Activated naive CD8-positive, alpha-beta T cell treated with anti-CD3 and anti-CD28 coated beads, Interleukin-2, amount 10 ng/mL, durations not matched to agents 7 days and 5 days (primary cell): ENCODE measurements around the gene RBM27. TPM values are rescaled to one million over a fixed set of nuclear protein-coding genes. Genes with fewer than 3 reads are reported as not detected.
"Not testable (repeated sequence)": the region's sequence is repeated elsewhere in the genome, so short reads cannot be mapped to it uniquely, and the experiment has no call there.

Experiments
- ATAC-seq: fragments of 150-1000 bp; cut with Tn5 transposase; one replicate; pipeline ENCODE4 v1.10.0; 2021; ENCODE audit warnings: low read depth, moderate library complexity
- POLR2A ChIA-PET: fragments of 350-600 bp; sonication (Branson Sonifier 250); formaldehyde crosslinking; loops from one replicate; lab custom pipeline; 2021; ENCODE audit warnings: antibody characterized with exemption; lab: Charles Lee
- DNase-seq: peaks from one replicate; pipeline ENCODE4 v3.0.0; 2021
- H3K27ac Mint-ChIP-seq: one replicate; pipeline ENCODE4 v1.8.0; 2022; ENCODE audit warnings: mild to moderate bottlenecking, mixed read lengths
- H3K27me3 Mint-ChIP-seq: one replicate; pipeline ENCODE4 v1.8.0; 2022; ENCODE audit warnings: mild to moderate bottlenecking, moderate library complexity, mixed read lengths
- H3K36me3 Mint-ChIP-seq: one replicate; pipeline ENCODE4 v1.8.0; 2021; ENCODE audit warnings: mild to moderate bottlenecking, mixed read lengths
- H3K4me1 Mint-ChIP-seq: one replicate; pipeline ENCODE4 v1.8.0; 2021; ENCODE audit warnings: mixed read lengths
- H3K4me3 Mint-ChIP-seq: one replicate; pipeline ENCODE4 v1.8.0; 2022; ENCODE audit warnings: mild to moderate bottlenecking, moderate library complexity, mixed read lengths
- H3K9me3 Mint-ChIP-seq: one replicate; pipeline ENCODE4 v1.8.0; 2021; ENCODE audit warnings: mixed read lengths
- total RNA-seq, 2 experiments: library from RNA; stranded (reverse); gene quantifications; one replicate each; pipeline ENCODE4 v1.2.3, GENCODE V29; 2021

Gene RBM27
- total RNA-seq, 2 experiments from 2014 or later = 19.3 to 21.5 TPM

DNA sequence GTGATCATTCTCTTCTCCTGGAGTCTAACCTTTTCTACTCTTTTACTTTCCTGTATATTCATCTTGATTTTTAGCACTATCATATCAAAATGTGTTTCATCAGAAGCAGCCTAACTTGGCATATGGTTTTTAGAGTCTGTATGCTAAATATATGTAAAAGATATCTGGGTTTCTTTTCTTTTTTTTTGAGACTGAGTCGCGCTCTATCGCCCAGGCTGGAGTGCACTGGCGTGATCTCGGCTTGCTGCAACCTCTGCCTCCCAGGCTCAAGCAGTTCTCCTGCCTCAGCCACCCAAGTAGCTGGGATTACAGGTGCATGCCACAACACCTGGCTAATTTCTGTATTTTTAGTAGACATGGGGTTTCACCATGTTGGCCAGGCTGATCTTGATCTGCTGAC lies 11.5 kb downstream of the RBM27 start:
- ATAC-seq, POLR2A ChIA-PET, H3K9me3 Mint-ChIP-seq, DNase-seq, H3K27ac Mint-ChIP-seq, H3K4me3 Mint-ChIP-seq, H3K27me3 Mint-ChIP-seq: not testable (repeated sequence)
- Mint-ChIP-seq H3K36me3 (peaks cover 13% of the 10 kb centered on the region), H3K4me1 (peaks cover 12% of the 10 kb centered on the region)

DNA sequence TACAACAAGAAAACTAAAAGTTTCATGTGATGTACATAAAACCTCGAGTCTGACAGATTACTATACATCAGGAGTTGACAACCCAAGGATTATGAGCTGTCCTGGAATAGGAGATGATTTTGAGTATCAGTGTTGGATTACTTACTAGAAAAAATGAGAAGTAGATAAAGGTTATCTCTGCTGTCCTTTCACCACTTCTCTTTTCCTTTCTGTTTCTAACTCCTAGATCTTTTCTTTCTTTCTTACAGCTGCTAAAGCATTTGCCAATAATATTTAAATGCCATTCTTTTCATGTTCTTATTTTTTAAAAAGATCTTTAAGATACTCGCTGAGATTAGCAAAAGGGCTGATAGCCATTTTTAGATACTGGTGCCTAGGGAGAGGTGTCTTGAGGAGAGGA lies 14.8 kb downstream of the RBM27 start:
- Mint-ChIP-seq H3K9me3 (no peaks in the 10 kb centered on the region), H3K36me3 (peaks cover 11% of the 10 kb centered on the region), H3K4me3 (no peak overlapping the region), H3K27ac (no peak overlapping the region), H3K27me3 (no peaks in the 10 kb centered on the region), H3K4me1 (peaks cover 11% of the 10 kb centered on the region)
- ATAC-seq (no peak), DNase-seq (no peak)
- POLR2A ChIA-PET = no interaction called here

DNA sequence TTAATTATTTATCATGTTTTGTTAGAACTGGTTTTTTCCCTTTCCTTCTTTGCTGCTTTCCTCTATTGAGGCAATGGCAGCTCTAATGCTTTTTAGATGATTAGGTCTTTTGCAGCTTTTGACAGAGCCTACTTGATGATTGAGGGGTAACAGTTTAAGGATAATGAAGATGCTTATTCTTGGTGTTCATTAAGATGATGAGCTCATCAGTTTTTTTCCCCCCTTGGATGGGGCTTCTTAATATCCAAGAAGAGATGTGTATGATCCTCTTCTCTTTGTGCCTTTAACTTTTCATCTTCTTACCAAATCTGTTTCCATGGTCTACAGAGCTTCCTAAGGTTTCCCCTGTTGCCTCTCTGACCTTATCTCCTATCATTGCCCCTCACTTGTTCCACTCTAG lies 15.8 kb downstream of the RBM27 start:
- POLR2A ChIA-PET = no interaction called here
- Mint-ChIP-seq H3K27ac (no peak overlapping the region), H3K4me3 (no peak overlapping the region), H3K36me3 (peaks cover 11% of the 10 kb centered on the region), H3K9me3 (no peaks in the 10 kb centered on the region), H3K27me3 (no peaks in the 10 kb centered on the region), H3K4me1 (peaks cover 7% of the 10 kb centered on the region)
- no peak for ATAC-seq
- no peak for DNase-seq

DNA sequence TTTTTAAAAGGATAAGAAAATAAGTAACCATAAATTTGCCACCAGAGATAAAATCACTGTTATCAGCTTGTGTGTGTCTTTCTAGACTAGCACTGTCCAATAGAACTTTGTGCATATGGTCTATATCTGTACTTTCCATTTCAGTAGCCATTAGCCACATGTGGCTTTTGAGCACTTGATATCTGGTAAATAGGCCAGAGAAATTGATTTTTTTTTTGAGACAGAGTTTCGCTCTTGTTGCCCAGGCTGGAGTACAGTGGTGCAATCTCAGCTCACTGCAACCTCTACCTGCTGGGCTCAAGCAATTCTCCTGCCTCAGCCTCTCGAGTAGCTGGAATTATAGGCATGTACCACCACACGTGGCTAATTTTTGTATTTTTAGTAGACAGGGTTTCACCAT lies 17.8 kb downstream of the RBM27 start:
- no peak for DNase-seq
- Mint-ChIP-seq H3K36me3 (peaks cover 14% of the 10 kb centered on the region), H3K27ac (no peak overlapping the region), H3K4me1 (peaks cover 9% of the 10 kb centered on the region), H3K9me3 (no peaks in the 10 kb centered on the region), H3K27me3 (no peaks in the 10 kb centered on the region), H3K4me3 (no peak overlapping the region)
- POLR2A ChIA-PET = no interaction called here
- ATAC-seq = no peak

DNA sequence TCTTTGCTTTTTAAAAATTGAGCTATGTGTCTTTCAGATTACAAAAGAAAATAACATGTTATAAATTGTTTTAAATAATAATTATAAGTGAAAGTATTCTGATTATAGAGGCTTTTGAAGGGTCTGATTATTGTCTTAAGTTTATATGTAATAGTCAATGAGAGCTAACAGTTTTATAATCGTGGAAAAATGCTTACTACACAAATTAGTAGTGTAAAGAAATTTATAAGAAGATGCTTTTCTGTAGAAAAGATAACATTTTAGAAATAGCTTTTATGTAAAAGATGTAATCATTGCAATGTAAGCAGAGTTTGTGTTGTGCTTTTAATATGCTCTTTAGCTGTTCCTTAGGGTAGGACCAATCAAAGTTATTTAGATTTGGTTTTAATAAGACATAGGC lies 18.6 kb downstream of the RBM27 start:
- ATAC-seq (no peak), DNase-seq (no peak)
- POLR2A ChIA-PET = no interaction called here
- H3K4me1 Mint-ChIP-seq = peaks cover 9% of the 10 kb centered on the region
- no peak overlapping the region for H3K4me3 Mint-ChIP-seq
- no peaks in the 10 kb centered on the region for H3K27me3 Mint-ChIP-seq
- peaks cover 16% of the 10 kb centered on the region for H3K36me3 Mint-ChIP-seq
- no peaks in the 10 kb centered on the region for H3K9me3 Mint-ChIP-seq
- no peak overlapping the region for H3K27ac Mint-ChIP-seq

DNA sequence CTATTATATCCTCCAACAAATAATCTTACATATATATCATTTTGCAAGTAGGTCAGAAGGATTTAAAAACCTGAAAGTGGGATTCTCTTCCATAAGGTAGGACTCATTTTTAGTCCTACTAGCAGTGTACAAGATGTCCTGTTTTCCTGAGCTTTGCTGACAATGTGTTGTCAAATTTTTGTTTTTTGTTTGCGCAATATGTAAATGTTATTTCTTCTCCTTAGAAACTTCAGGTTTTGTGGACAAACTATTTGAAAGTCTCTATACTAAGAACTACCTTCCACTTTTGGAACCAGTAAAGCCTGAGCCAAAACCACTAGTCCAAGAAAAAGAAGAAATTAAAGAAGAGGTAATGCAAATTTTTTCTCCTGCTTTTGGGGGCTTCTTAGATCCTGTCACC lies 19.8 kb downstream of the RBM27 start:
- Mint-ChIP-seq H3K4me3 (no peak overlapping the region), H3K4me1 (peaks cover 5% of the 10 kb centered on the region), H3K9me3 (no peaks in the 10 kb centered on the region), H3K27ac (no peak overlapping the region), H3K27me3 (no peaks in the 10 kb centered on the region), H3K36me3 (peaks cover 18% of the 10 kb centered on the region)
- no peak for DNase-seq
- POLR2A ChIA-PET = no interaction called here
- ATAC-seq = no peak

DNA sequence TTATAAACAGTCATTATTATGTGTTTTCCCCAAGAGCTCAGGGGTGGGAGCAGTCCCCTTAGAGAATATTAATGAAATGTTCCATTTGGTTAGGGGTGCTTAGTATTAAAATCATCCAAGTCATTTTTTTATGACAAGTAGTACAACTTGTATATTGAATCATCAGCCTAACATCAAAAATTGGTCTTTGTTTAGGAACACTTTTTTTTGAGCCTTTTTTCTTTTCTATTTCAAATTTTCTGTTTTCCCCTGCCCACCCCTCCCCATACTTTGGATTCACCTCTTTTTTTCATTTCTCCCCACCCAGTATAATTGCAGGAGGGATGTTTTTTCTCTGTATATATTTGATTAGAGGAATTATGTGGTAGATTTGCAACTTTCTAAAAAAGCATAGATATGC lies 25.8 kb downstream of the RBM27 start:
- Mint-ChIP-seq H3K4me3 (no peak overlapping the region), H3K9me3 (no peaks in the 10 kb centered on the region)
- no peak for DNase-seq

DNA sequence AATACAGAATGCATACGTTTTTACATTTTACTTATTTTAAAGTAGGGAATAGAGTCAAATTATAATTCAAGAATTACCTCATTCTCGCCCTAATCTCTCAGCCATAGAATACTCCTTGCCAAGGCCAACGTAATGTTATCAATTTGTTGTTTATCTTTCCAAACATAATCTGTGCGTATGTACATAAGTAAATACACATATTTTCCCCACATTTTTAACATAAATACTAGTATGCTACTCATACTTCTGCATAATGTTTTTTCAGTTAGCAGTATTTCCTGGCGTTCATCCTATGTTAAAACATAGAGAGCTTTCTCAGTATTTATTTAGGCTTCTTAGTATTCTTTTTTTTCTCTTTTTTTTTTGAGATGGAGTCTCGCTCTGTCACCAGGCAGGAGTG lies 28.8 kb downstream of the RBM27 start:
- DNase-seq = no peak
- Mint-ChIP-seq H3K27me3 (no peaks in the 10 kb centered on the region), H3K27ac (no peak overlapping the region), H3K9me3 (no peaks in the 10 kb centered on the region), H3K4me1 (peaks cover 3% of the 10 kb centered on the region), H3K4me3 (no peak overlapping the region), H3K36me3 (peaks cover 24% of the 10 kb centered on the region)
- POLR2A ChIA-PET = no interaction called here
- no peak for ATAC-seq

More for the DNA sequence above, 25.8 kb downstream of the RBM27 start:
- no peak for ATAC-seq
- Mint-ChIP-seq H3K27me3 (no peaks in the 10 kb centered on the region), H3K36me3 (peaks cover 22% of the 10 kb centered on the region), H3K27ac (no peak overlapping the region), H3K4me1 (peaks cover 2% of the 10 kb centered on the region)
- POLR2A ChIA-PET = no interaction called here

DNA sequence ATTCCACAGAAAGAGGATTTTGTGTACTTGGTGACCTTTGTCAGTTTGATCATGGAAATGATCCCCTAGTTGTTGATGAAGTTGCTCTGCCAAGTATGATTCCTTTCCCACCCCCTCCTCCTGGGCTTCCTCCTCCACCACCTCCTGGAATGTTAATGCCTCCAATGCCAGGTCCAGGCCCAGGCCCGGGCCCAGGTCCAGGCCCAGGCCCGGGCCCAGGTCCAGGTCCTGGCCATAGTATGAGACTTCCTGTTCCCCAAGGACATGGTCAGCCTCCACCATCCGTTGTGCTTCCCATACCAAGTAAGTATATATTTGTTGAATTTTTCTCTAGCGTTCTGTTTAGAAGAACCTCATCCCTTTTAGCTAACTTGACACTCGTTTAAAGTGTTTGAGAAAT lies 30.0 kb downstream of the RBM27 start:
- ATAC-seq (no peak), DNase-seq (no peak)
- H3K9me3 Mint-ChIP-seq = no peaks in the 10 kb centered on the region
- H3K4me3 Mint-ChIP-seq = no peak overlapping the region
- no peak overlapping the region for H3K27ac Mint-ChIP-seq
- peaks cover 4% of the 10 kb centered on the region for H3K4me1 Mint-ChIP-seq
- no peaks in the 10 kb centered on the region for H3K27me3 Mint-ChIP-seq
- POLR2A ChIA-PET = no interaction called here
- H3K36me3 Mint-ChIP-seq = peaks cover 27% of the 10 kb centered on the region

DNA sequence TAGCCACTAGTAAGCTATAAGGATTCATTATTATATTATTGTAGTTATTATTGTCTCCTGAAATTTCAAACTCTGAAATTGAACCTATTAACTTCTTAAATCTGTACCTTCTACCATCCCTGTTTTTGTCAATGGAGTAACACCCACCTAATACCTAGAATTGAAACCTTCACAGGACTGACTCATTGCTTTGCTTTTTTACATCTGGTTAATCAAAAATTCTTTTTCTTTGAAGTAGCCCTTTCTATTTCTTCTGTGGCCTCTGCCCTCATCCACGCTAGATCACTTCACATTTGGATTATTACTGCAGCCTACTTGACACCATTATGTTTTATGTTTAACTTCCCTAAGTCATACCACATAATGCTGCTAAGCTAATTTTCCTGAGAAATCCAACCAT lies 35.6 kb downstream of the RBM27 start:
- H3K4me3 Mint-ChIP-seq = no peak overlapping the region
- H3K27me3 Mint-ChIP-seq = no peaks in the 10 kb centered on the region
- POLR2A ChIA-PET = no interaction called here
- no peak overlapping the region for H3K27ac Mint-ChIP-seq
- ATAC-seq (no peak), DNase-seq (no peak)
- H3K4me1 Mint-ChIP-seq = peaks cover 10% of the 10 kb centered on the region
- peaks cover 23% of the 10 kb centered on the region for H3K36me3 Mint-ChIP-seq
- H3K9me3 Mint-ChIP-seq = peaks cover 1% of the 10 kb centered on the region

DNA sequence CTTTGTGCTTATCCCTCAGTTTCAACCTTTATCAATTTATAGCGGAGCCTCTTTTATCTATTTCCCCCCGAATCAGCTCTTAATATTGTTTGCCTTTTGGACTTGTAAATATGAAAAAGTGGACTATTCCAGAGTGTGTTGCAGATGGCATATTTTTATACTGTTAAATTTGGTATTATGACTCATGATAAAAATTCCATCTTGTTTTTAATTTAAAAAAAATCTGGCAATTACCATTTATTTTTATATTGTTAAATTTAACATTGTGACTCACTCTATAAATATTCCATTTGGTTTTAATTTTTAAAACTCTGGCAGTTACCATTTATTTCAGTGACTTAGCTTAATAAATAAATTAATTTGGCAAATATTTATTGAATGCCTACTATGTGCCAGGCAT lies 37.5 kb downstream of the RBM27 start:
- H3K36me3 Mint-ChIP-seq = peaks cover 26% of the 10 kb centered on the region
- ATAC-seq = no peak
- POLR2A ChIA-PET = no interaction called here
- H3K4me1 Mint-ChIP-seq = peaks cover 10% of the 10 kb centered on the region
- H3K27me3 Mint-ChIP-seq = no peaks in the 10 kb centered on the region
- H3K9me3 Mint-ChIP-seq = peaks cover 1% of the 10 kb centered on the region
- H3K27ac Mint-ChIP-seq = no peak overlapping the region
- DNase-seq = no peak
- H3K4me3 Mint-ChIP-seq = no peak overlapping the region

DNA sequence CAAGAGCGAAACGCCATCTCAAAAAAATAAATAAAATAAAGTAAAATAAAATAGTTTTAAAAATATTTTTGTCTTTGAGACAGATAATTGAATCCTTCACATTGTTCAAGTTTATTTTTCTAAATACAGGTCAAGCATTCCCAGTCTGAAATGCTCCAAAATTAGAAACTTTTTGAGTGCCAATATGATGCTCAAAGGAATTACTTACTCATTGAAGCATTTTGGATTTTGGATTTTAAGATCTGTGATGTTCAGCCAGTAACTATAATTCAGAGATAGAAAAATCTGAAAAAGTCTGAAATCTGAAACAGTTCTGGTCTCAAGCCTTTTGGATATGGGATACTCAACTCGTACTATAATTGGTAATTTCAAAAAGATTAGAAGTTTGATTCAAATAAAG lies 39.8 kb downstream of the RBM27 start:
- ATAC-seq (no peak), DNase-seq (no peak)
- Mint-ChIP-seq H3K4me3 (no peak overlapping the region), H3K27ac (no peak overlapping the region), H3K27me3 (no peaks in the 10 kb centered on the region), H3K9me3 (peaks cover 1% of the 10 kb centered on the region), H3K4me1 (peaks cover 8% of the 10 kb centered on the region), H3K36me3 (peaks cover 14% of the 10 kb centered on the region)
- POLR2A ChIA-PET = no interaction called here

DNA sequence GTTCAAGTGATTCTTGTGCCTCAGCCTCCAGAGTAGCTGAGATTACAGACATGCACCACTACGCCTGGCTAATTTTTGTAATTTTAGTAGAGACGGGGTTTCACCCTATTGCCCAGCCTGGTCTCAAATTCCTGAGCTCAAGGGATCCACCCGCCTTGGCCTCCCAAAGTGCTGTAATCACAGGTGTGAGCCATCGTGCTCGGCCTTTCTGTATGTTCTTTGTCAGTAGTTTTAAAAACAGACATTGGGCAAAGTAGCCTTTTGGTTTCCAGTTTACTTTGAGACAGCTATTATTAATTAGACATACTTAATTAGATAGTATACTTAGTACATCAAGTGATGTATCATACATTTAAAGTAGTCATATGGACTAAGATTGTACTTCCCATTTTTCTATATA lies 45.2 kb downstream of the RBM27 start:
- Mint-ChIP-seq H3K27me3 (no peaks in the 10 kb centered on the region), H3K27ac (no peak overlapping the region), H3K36me3 (peaks cover 6% of the 10 kb centered on the region), H3K4me3 (no peak overlapping the region), H3K4me1 (peaks cover 3% of the 10 kb centered on the region), H3K9me3 (no peaks in the 10 kb centered on the region)
- ATAC-seq (no peak), DNase-seq (no peak)
- POLR2A ChIA-PET = no interaction called here

DNA sequence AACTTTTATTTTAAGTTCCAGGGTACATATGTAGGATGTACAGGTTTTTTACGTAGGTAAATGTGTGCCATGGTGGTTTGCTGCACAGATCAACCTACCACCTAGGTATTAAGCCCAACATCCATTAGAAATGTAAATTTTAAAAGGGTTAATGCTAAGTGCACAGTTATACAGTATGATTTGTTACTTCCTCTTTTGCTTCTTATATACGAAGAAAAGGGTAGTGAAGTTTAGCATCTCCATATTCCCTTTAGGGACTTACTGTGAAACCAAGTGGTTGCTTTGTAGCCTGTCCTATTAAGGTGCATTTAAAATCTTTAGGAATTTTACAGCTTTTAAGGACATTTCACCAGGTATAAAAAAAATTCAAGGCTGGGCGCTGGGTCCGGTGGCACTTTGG lies 46.4 kb downstream of the RBM27 start:
- H3K27me3 Mint-ChIP-seq = no peaks in the 10 kb centered on the region
- ATAC-seq (no peak), DNase-seq (no peak)
- POLR2A ChIA-PET = no interaction called here
- H3K4me3 Mint-ChIP-seq = no peak overlapping the region
- peaks cover 3% of the 10 kb centered on the region for H3K4me1 Mint-ChIP-seq
- no peaks in the 10 kb centered on the region for H3K9me3 Mint-ChIP-seq
- no peak overlapping the region for H3K27ac Mint-ChIP-seq
- H3K36me3 Mint-ChIP-seq = peaks cover 1% of the 10 kb centered on the region
